Muscle layer of duodenum (tissue), 2 donors: ENCODE measurements around the gene CCDC177.

Experiments used
- H3K27ac ChIP-seq: one replicate; pipeline ENCODE4 v1.7.0; 2013; ENCODE audit warnings: mild to moderate bottlenecking, low read length
- H3K27me3 ChIP-seq: one replicate; pipeline ENCODE4 v1.7.0; 2013; ENCODE audit warnings: low read depth, mild to moderate bottlenecking, control low read depth, low read length
- H3K36me3 ChIP-seq, 2 donors: one replicate each; pipeline ENCODE4 v1.7.0; 2013; ENCODE audit warnings: low read length in 2 of 2, control low read depth in 1 of 2, mild to moderate bottlenecking in 1 of 2; ENCODE audit not compliant: insufficient read depth in 2 of 2, control insufficient read depth in 1 of 2
- H3K4me1 ChIP-seq, 2 donors: one replicate each; pipeline ENCODE4 v1.7.0; 2013; ENCODE audit warnings: low read length in 2 of 2, mild to moderate bottlenecking in 2 of 2, control low read depth in 1 of 2, moderate library complexity in 1 of 2; ENCODE audit not compliant: insufficient read depth in 2 of 2, control insufficient read depth in 1 of 2
- H3K4me3 ChIP-seq, 2 donors: one replicate each; pipeline ENCODE4 v1.7.0; 2013; ENCODE audit warnings: low read length in 2 of 2, low read depth in 1 of 2, mild to moderate bottlenecking in 1 of 2
- H3K9me3 ChIP-seq, 2 donors: one replicate each; pipeline ENCODE4 v1.7.0; 2013; ENCODE audit warnings: low read length in 2 of 2, control low read depth in 1 of 2, mild to moderate bottlenecking in 1 of 2; ENCODE audit not compliant: control insufficient read depth in 1 of 2
- donor health status: healthy.

The CCDC177 gene

DNA sequence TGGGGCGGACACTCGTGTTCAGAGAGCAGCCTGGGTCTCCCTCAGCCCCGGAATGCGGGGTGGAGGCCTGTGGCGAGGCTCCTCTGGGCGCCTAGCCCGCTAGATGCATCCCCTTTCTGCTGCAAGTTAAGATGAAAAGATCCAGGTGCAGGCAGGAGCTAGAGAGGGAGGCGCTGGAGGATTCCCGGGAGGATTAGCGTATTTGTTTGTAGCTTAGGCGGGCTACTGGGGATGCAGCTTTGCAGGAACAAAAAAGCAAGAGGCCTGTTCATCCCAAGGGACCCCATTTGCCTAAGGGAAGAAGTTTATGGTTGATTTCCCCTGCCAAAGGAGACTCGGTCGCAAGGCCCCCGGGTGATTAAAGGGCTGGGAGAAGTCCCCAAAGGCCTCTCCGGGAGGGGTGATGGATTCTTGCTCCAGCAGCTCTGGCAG is 824 bp downstream of the CCDC177 start:
- H3K4me1 ChIP-seq: peaks cover 0 to 37% of the 10 kb centered on the region in 2 donors
- peaks cover 41% of the 10 kb centered on the region for H3K27me3 ChIP-seq
- no peaks in the 10 kb centered on the region for H3K9me3 ChIP-seq
- no peak overlapping the region for H3K27ac ChIP-seq
- no peaks in the 10 kb centered on the region for H3K36me3 ChIP-seq
- peak overlapping the region; percentile 26 to 73 for H3K4me3 ChIP-seq

DNA sequence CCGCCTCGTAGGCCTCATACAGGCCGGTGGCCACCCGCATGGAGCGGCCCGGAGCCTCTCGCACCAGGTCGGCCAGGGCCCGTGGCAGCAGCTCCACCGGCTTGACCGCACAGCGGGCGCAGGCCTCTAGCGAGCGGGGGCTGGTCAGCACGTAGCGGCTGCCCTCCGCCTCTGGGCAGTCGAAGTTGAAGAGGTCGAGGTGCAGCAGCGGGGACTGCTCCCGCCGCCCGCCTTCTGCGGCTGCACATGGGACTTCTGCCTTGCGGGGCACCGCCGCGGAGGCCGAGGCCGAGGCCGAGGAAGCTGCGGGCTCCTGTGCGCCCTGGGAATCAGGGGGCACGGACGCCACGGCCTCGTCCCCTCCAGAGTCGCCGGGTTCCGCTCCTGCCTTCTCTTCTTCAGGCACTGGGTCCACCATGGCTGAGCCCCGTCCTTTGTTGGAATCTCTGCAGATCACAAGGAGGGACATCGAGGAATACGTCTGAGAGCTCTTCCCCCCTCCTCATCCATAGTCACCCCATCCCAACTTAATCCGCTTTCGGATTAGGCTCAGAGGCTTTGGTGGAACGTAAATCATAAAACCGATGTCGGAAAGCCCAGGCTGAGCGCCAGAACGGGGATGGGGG is 1.4 kb downstream of the CCDC177 start:
- peak overlapping the region; percentile 26 to 73 for H3K4me3 ChIP-seq
- peaks cover 41% of the 10 kb centered on the region for H3K27me3 ChIP-seq

DNA sequence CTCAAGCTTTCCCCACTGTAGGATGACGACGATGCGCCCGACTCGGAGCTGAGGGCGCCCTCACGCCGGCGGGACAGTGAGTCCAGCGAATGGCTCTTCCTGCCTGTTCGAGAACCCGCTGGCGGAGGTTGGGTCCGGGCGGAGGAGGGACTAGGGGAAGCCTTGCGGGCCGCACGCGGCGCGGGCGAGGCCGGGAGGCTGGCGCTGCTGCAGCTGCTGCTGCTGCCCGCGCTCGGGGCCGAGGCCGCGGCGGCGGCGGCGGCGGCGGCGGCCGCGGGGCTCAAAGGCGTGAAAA is 1.9 kb downstream of the CCDC177 start:
- Histone ChIP-seq H3K4me3 (peak overlapping the region in 1 of 2 donors; percentile 73), H3K36me3 (no peaks in the 10 kb centered on the region), H3K9me3 (no peaks in the 10 kb centered on the region), H3K4me1 (peaks cover 0 to 37% of the 10 kb centered on the region in 2 donors), H3K27ac (no peak overlapping the region), H3K27me3 (peaks cover 47% of the 10 kb centered on the region)

More for the DNA sequence above, 1.4 kb downstream of the CCDC177 start:
- Histone ChIP-seq H3K27ac (no peak overlapping the region), H3K36me3 (no peaks in the 10 kb centered on the region), H3K9me3 (no peaks in the 10 kb centered on the region), H3K4me1 (peaks cover 0 to 37% of the 10 kb centered on the region in 2 donors)

DNA sequence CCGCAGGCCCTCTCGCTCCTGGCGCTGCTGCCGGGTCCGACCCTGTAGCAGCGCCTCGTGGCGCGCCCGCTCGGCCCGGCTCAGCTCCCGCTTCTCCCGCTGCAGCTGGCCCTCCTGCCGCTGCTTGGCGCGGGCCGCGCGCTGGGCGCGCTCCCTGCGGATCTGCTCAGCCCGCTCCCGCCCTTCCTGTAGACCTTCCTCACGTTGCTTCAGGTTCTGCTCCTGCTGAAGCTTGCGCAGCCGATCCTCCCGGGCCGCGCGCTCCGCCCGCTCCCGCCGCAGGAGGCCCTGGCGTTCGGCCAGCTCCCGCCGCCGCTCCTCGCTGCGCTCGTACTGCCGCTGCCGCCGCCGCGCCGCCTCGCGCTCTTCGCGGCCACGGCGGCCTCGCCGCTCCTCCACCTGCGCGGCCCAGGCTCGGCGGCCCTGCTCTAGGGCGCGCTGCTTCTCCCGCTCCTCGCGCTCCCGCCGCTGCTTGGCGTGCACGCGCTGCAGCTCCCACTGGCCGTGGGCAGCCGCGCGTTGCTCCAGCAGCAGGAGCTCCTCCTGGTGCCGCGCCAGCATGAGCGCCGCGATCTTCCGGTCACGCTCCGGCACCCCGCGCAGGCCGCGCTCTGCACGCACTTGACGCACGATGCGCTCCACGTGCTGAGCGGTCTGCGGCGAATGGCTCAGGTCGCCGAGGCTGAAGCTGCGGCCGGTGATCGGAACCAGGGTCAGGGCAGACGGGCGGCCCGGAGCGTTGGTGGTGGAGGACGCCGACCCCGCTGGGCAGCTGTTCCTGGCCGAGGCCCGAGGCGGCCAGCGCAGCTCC is 2.4 kb downstream of the CCDC177 start:
- H3K36me3 ChIP-seq: no peaks in the 10 kb centered on the region
- H3K27ac ChIP-seq: no peak overlapping the region
- H3K27me3 ChIP-seq: peaks cover 52% of the 10 kb centered on the region
- peaks cover 0 to 37% of the 10 kb centered on the region in 2 donors for H3K4me1 ChIP-seq
- no peaks in the 10 kb centered on the region for H3K9me3 ChIP-seq
- peak overlapping the region; percentile 16 to 73 for H3K4me3 ChIP-seq

DNA sequence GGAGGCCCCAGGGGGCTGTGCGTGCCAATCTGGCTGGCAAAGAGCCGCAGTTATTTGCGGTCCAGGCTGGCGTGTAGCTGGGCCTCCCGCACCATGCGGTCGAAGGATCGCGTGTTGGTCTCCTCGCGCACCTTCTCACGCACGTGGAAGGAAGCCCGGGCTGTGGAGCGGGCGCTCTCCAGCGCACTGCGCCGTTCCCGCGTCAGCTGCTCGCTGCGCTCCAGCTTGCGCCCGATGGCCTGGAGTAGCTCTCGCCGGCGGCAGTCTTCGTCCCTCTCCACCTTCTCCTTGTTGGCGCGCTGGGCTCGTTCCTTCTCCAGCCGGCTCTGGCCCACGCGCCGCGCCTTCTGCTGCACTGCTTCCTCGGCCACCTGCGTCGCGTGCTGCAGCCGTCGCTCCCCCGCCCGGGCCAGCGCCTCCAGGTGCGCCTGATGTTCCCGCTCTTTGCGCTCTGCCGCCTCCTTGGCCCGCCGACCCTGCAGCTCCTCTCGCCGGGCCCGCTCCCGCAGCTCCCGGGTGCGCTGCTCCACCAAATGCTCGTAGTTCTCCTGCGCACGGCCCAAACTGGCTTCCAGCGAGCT is 3.1 kb downstream of the CCDC177 start:
- Histone ChIP-seq H3K36me3 (no peaks in the 10 kb centered on the region), H3K27me3 (peaks cover 55% of the 10 kb centered on the region), H3K4me1 (peaks cover 0 to 37% of the 10 kb centered on the region in 2 donors), H3K4me3 (peak overlapping the region; percentile 16 to 73), H3K27ac (no peak overlapping the region), H3K9me3 (no peaks in the 10 kb centered on the region)

DNA sequence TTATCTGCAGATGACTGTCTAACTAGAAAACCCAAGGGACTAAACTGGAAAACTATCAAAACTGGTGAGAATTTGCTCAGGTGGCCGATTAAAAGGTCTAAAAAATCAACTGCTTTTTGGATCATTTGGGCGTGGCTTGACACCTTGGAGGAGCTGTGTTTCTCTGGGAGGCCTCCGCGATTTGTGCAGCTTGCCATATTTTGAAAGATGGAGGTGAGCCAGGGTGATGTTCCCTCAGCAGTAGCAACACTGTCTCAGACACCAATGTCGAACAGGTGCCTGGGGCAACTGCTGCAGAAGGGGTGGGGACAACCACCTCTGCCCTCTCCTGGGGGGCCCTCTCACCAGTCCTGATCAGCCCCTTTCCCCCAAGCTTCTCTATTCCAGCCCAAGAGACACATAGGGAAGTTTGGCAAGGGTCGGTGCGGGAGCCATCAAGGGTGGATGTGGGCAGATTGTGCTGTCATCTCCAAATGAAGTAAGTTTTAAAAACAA is 3.8 kb downstream of the CCDC177 start:
- Histone ChIP-seq H3K27me3 (peaks cover 55% of the 10 kb centered on the region), H3K9me3 (no peaks in the 10 kb centered on the region), H3K4me1 (peaks cover 0 to 37% of the 10 kb centered on the region in 2 donors), H3K4me3 (no peak overlapping the region), H3K27ac (no peak overlapping the region), H3K36me3 (no peaks in the 10 kb centered on the region)

DNA sequence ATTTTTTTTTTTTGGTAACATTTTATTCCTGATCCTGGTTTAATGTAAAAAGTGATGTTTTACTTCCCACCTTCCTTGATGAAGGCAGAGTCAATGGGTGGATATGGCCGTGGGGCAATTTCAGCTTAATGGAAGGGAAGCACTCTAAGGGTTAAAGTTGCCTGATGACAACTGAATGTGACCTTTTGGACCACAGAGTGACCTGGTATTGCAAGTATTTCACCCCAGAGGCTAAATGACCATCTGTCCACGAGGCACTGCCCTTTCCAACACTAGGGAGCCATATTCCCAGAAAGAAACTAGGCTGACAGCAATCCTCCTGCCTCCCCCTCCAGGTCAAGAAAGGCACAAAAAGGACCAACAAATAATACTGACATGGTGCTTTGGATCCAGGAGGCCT is 4.8 kb downstream of the CCDC177 start:
- Histone ChIP-seq H3K36me3 (no peaks in the 10 kb centered on the region), H3K27ac (no peak overlapping the region), H3K4me1 (peaks cover 0 to 36% of the 10 kb centered on the region in 2 donors), H3K9me3 (no peaks in the 10 kb centered on the region), H3K4me3 (no peak overlapping the region), H3K27me3 (peaks cover 56% of the 10 kb centered on the region)

DNA sequence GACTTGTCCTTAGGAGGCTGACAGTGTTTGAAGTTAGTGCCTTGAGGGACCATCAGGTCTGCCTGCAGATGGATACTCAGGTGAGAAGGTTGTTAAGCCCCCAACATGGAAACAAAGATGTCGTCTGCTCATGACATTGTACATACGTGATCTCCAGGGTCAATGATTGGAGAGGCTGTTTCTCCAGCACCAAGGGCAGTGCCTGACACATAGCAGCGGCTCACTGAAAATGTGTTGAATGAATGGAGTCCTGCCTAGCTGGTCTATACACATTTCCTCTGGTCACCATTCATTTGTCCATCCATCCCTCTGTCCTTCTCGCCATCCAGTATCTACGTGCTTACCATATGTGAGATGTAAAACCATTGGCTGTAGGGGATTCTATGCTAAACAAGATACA is 7.1 kb downstream of the CCDC177 start:
- peaks cover 47% of the 10 kb centered on the region for H3K27me3 ChIP-seq
- H3K9me3 ChIP-seq: no peaks in the 10 kb centered on the region
- H3K4me3 ChIP-seq: no peak overlapping the region
- peaks cover 0 to 15% of the 10 kb centered on the region in 2 donors for H3K4me1 ChIP-seq
- no peak overlapping the region for H3K27ac ChIP-seq
- H3K36me3 ChIP-seq: no peaks in the 10 kb centered on the region

DNA sequence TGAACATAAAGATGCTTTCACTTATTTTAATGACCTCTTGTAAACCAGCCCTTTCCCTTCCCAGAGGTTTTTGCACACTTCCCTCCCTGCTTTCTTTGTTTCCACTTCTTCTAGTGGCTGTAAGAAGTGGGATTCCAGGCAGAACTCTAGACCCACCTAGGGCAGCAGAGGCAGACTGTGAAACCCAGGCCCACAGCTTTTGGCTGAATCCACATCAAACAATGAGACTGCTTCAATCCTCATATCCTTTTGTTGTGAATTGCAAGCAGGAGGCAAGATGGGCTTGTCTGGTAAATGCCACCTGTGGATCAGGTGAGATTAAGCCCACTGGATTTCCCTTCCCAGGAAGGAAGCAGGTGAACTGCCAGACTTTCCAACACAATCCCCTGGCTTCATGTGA is 12.8 kb downstream of the CCDC177 start:
- Histone ChIP-seq H3K9me3 (no peaks in the 10 kb centered on the region), H3K4me3 (no peak overlapping the region), H3K27me3 (peaks cover 14% of the 10 kb centered on the region), H3K36me3 (no peaks in the 10 kb centered on the region), H3K27ac (no peak overlapping the region), H3K4me1 (no peaks in the 10 kb centered on the region)

DNA sequence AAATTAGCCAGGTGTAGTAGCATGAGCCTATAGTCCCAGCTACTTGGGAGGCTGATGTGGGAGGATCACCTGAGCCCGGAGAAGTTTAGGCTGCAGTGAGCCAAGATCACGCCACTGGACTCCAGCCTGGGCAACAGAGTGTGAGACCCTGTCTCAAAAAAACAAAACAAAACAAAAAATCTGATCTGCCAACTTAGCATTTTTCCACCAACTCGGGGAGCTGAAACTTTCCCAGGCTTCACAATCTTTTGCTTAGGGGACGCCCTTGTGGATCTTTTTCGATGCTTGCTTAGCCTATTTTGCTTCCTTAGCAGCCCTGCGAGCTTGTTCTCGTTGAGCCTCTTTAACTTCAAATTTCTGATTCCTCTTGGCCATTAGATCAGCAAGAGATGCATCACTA is 13.8 kb downstream of the CCDC177 start:
- H3K4me3 ChIP-seq: no peak overlapping the region
- H3K4me1 ChIP-seq: no peaks in the 10 kb centered on the region
- H3K27me3 ChIP-seq: peaks cover 14% of the 10 kb centered on the region
- H3K9me3 ChIP-seq: no peaks in the 10 kb centered on the region
- H3K36me3 ChIP-seq: no peaks in the 10 kb centered on the region
- H3K27ac ChIP-seq: no peak overlapping the region

DNA sequence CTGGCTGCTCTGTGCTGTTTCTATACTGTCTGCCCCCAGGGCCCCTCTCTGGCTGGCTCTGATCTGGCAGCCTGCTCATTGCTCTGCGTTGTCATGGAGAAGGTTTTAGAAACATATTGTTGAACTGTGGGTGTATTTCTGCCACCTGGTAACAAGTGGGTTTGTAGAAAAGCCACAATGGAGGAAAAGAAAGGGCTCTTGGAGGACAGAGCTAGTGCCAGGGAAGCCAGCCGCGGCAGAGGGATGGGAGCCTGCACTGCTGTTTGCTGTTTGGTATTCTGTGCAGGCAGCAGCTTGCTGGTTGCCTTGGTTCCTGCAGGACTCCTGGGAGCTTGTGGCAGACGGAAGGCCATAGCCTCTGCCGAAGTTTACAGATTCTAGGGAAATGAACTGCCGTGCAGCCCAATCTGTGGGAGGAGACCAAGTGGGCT is 15.1 kb downstream of the CCDC177 start:
- H3K4me1 ChIP-seq: no peaks in the 10 kb centered on the region
- H3K9me3 ChIP-seq: no peaks in the 10 kb centered on the region
- no peak overlapping the region for H3K27ac ChIP-seq
- peaks cover 4% of the 10 kb centered on the region for H3K27me3 ChIP-seq
- H3K36me3 ChIP-seq: no peaks in the 10 kb centered on the region
- no peak overlapping the region for H3K4me3 ChIP-seq
